ENCODE measurements around the gene PICK1. TPM values are rescaled to one million over a fixed set of nuclear protein-coding genes. Genes with fewer than 3 reads are reported as not detected.

PICK1 gene
- polyA plus RNA-seq, 1 donor (not counting 4 experiments of a cell fraction or from before 2014, with no cell fraction given), result 26.8 TPM

DNA sequence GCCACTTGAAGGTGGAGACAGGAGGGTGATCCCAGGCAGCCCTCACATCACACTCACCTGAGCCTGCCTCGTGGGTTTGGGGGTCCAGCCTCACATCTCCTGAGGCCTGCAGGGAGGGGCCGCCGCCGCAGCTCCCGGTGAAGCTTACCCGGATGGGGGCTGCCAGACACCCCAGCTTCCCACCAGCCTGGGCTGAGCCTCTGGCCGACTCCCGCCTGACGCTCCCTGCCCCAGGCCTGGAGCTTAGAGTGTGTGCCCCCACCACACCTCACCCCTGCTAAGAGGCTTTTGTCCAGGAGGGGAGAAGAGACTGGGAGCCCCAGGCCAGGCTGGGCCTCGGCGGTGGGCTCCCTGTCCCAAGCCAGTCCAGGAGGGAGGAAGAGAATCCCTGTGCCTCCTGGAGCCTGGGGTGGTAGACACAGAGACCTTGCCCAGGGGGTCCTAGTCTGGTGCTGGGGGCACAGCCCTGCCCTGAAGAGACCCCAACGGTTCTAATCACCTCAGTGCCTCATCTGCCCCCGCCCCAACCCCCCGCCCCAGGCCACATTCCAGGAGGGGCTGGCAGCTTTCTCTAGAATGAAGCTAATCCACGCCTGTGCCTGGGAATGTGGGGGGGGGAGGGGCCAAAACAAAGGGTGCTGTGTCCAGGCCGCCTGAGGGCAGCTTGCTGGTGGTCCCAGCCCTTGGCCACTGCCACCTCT, 26.9 kb downstream of the PICK1 start, which contains the start of gene SLC16A8:
SLC16A8 (minus strand) TSS at position 254 of the 701 bp plus-strand sequence. CDS start 1,311 bp downstream, outside the sequence.
- no peak within 1 kb of the TSS for H2AFZ ChIP-seq (ENCODE audit: control insufficient read depth, low read length)
- TF ChIP-seq, protein P1, sequence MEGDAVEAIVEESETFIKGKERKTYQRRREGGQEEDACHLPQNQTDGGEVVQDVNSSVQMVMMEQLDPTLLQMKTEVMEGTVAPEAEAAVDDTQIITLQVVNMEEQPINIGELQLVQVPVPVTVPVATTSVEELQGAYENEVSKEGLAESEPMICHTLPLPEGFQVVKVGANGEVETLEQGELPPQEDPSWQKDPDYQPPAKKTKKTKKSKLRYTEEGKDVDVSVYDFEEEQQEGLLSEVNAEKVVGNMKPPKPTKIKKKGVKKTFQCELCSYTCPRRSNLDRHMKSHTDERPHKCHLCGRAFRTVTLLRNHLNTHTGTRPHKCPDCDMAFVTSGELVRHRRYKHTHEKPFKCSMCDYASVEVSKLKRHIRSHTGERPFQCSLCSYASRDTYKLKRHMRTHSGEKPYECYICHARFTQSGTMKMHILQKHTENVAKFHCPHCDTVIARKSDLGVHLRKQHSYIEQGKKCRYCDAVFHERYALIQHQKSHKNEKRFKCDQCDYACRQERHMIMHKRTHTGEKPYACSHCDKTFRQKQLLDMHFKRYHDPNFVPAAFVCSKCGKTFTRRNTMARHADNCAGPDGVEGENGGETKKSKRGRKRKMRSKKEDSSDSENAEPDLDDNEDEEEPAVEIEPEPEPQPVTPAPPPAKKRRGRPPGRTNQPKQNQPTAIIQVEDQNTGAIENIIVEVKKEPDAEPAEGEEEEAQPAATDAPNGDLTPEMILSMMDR (optimal IDR thresholded peaks at IDR 0.05 in 1 of 3, IDR thresholded peaks at IDR 0.05 in 1 of 3, conservative IDR thresholded peaks at IDR 0.05 in 1 of 3; ENCODE audit: extremely low read depth in 1 of 3, insufficient read depth in 2 of 3, low read length in 3 of 3), result no peak
- no peak for TF ChIP-seq EZH2 (IDR thresholded peaks at IDR 0.05; ENCODE audit: low read length)

DNA sequence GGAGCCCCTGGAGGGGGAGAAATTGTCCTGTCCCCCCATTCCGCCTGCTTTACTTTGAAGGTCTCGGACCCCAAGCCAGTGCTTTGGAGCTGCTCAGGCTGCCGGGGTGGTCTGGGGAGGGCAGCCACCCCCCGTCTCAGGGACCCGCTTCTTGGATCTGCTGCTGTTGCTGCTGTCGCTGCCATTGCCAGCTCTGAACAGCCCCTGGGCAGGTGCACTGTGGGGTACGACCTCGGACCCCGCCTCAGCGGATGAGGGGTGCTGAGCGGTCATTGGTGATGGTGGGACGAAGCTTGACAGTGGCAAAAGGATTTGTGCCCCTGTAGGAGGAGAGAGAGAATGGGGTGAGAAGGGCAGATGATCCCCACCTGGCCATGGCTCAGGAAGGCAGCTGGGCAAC, 27.9 kb downstream of the PICK1 start:
- FAIRE-seq, result no peak
- dilution Hi-C loops (cut with MboI; ENCODE audit: extremely low pct_ligation_motif_present, low sequenced_read_pairs), result no loop called here
- DNase-seq (ENCODE audit: low read depth, low spot score), result no peak
- H3K27ac ChIP-seq (ENCODE audit: control insufficient read depth, insufficient read depth, low read length), result no peak overlapping the region
- H3K9me3 ChIP-seq (ENCODE audit: control insufficient read depth, low read depth, low read length), result no peaks in the 10 kb centered on the region
- no peaks in the 10 kb centered on the region for H3K79me2 ChIP-seq (ENCODE audit: control insufficient read depth, insufficient read depth, low read length)
- H3K4me3 ChIP-seq (ENCODE audit: control insufficient read depth in 2 of 3, extremely low read depth in 1 of 3, insufficient read depth in 2 of 3, low read depth in 1 of 3, low read length in 3 of 3), result no peak overlapping the region
- H3K4me2 ChIP-seq (ENCODE audit: control insufficient read depth, extremely low read depth, insufficient read depth, low read depth, low read length), result no peak overlapping the region
- no peaks in the 10 kb centered on the region for H3K36me3 ChIP-seq (ENCODE audit: control insufficient read depth in 2 of 2, extremely low read depth in 1 of 2, insufficient read depth in 2 of 2, low read length in 2 of 2)
- H3K27me3 ChIP-seq (ENCODE audit: control insufficient read depth, extremely low read depth, insufficient read depth, low read length), result peaks cover 29% of the 10 kb centered on the region
- no peak overlapping the region for H3K9ac ChIP-seq (ENCODE audit: control insufficient read depth, extremely low read depth, insufficient read depth, low read length)
- TF ChIP-seq, protein P1 (optimal IDR thresholded peaks at IDR 0.05 in 1 of 3, IDR thresholded peaks at IDR 0.05 in 1 of 3, conservative IDR thresholded peaks at IDR 0.05 in 1 of 3; ENCODE audit: extremely low read depth in 1 of 3, insufficient read depth in 2 of 3, low read length in 3 of 3), result no peak
- no peak for TF ChIP-seq EZH2 (IDR thresholded peaks at IDR 0.05; ENCODE audit: low read length)
- H3K4me1 ChIP-seq (ENCODE audit: control insufficient read depth, extremely low read depth, insufficient read depth, low read length), result peaks cover 3% of the 10 kb centered on the region
- H4K20me1 ChIP-seq (ENCODE audit: control insufficient read depth, extremely low read depth, insufficient read depth, low read length), result no peaks in the 10 kb centered on the region
- H3K9me1 ChIP-seq (ENCODE audit: control insufficient read depth, extremely low read depth, insufficient read depth, low read length), result no peaks in the 10 kb centered on the region
- no peak overlapping the region for H2AFZ ChIP-seq (ENCODE audit: control insufficient read depth, low read length)

More for the DNA sequence above, 26.9 kb downstream of the PICK1 start, which contains the start of gene SLC16A8:
- no peaks in the 10 kb centered on the region for H3K9me1 ChIP-seq (ENCODE audit: control insufficient read depth, extremely low read depth, insufficient read depth, low read length)
- no peaks in the 10 kb centered on the region for H3K36me3 ChIP-seq (ENCODE audit: control insufficient read depth in 2 of 2, extremely low read depth in 1 of 2, insufficient read depth in 2 of 2, low read length in 2 of 2)
- H4K20me1 ChIP-seq (ENCODE audit: control insufficient read depth, extremely low read depth, insufficient read depth, low read length), result no peaks in the 10 kb centered on the region
- dilution Hi-C loops (cut with MboI; ENCODE audit: extremely low pct_ligation_motif_present, low sequenced_read_pairs), result no loop called here
- H3K4me2 ChIP-seq (ENCODE audit: control insufficient read depth, extremely low read depth, insufficient read depth, low read depth, low read length), result no peak within 1 kb of the TSS
- no peaks in the 10 kb centered on the region for H3K79me2 ChIP-seq (ENCODE audit: control insufficient read depth, insufficient read depth, low read length)
- H3K4me1 ChIP-seq (ENCODE audit: control insufficient read depth, extremely low read depth, insufficient read depth, low read length), result peaks cover 3% of the 10 kb centered on the region
- H3K9ac ChIP-seq (ENCODE audit: control insufficient read depth, extremely low read depth, insufficient read depth, low read length), result no peak within 1 kb of the TSS
- no peaks in the 10 kb centered on the region for H3K9me3 ChIP-seq (ENCODE audit: control insufficient read depth, low read depth, low read length)
- FAIRE-seq, result no peak
- DNase-seq (ENCODE audit: low read depth, low spot score), result no peak
- H3K27ac ChIP-seq (ENCODE audit: control insufficient read depth, insufficient read depth, low read length), result no peak within 1 kb of the TSS
- H3K27me3 ChIP-seq (ENCODE audit: control insufficient read depth, extremely low read depth, insufficient read depth, low read length), result peaks cover 29% of the 10 kb centered on the region
- H3K4me3 ChIP-seq (ENCODE audit: control insufficient read depth in 2 of 3, extremely low read depth in 1 of 3, insufficient read depth in 2 of 3, low read depth in 1 of 3, low read length in 3 of 3), result no peak within 1 kb of the TSS

Data from keratinocyte (primary cell).